ENCODE data around the gene PLVAP. TPM values are rescaled to one million over a fixed set of nuclear protein-coding genes. Genes with fewer than 3 reads are reported as not detected.

PLVAP gene
- polyA plus RNA-seq, 1 experiment: not detected

DNA sequence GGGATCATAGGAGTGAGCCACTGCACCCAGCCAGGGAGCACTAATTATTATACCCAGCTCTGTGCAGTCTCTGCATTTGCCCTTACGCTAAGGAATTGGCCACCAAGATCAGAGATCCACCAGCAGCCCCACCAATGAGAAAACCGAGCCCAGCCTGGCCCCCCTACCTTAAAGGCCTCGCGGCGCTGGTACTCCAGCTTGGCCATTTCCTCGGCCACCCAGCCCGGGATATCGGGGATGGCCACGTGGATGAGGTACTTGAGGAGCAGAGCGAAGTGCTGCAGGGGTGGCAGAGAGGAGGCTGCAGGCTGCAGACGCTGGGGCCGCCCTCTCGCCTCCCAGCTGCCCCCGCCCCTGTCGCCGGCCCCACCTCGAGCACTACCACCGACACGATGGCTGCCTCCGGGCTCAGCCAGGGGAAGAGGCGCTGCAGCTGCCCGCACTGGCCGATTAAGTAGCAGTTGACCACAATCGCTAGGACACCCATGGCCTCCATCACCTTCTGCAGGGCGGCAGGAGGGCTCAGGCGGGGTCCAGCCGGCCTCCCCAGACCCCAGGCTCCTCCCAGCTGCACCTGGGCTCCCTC lies 50.0 kb downstream of the PLVAP start:
- H3K4me3 ChIP-seq (ENCODE audit: low read depth, low read length): no peak overlapping the region
- CTCF ChIA-PET: interaction anchor here (0.9 to 2.2 kb wide), 2 partner anchors 20 to 22 kb away, joined by 3 to 7 read pairs; partner anchors contain the start of gene MRPL34
- TF ChIP-seq, protein P1, sequence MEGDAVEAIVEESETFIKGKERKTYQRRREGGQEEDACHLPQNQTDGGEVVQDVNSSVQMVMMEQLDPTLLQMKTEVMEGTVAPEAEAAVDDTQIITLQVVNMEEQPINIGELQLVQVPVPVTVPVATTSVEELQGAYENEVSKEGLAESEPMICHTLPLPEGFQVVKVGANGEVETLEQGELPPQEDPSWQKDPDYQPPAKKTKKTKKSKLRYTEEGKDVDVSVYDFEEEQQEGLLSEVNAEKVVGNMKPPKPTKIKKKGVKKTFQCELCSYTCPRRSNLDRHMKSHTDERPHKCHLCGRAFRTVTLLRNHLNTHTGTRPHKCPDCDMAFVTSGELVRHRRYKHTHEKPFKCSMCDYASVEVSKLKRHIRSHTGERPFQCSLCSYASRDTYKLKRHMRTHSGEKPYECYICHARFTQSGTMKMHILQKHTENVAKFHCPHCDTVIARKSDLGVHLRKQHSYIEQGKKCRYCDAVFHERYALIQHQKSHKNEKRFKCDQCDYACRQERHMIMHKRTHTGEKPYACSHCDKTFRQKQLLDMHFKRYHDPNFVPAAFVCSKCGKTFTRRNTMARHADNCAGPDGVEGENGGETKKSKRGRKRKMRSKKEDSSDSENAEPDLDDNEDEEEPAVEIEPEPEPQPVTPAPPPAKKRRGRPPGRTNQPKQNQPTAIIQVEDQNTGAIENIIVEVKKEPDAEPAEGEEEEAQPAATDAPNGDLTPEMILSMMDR (IDR thresholded peaks at IDR 0.05; ENCODE audit: insufficient read depth, low read depth, low read length): no peak
- H3K27me3 ChIP-seq (ENCODE audit: control insufficient read depth, insufficient read depth, low read length): no peaks in the 10 kb centered on the region
- no peaks in the 10 kb centered on the region; the same call in 1 of the 2 replicates for H3K36me3 ChIP-seq (ENCODE audit: control insufficient read depth, insufficient read depth, low read length)
- no peak for DNase-seq (ENCODE audit: low read depth)
- POLR2A ChIA-PET: no interaction called here

DNA sequence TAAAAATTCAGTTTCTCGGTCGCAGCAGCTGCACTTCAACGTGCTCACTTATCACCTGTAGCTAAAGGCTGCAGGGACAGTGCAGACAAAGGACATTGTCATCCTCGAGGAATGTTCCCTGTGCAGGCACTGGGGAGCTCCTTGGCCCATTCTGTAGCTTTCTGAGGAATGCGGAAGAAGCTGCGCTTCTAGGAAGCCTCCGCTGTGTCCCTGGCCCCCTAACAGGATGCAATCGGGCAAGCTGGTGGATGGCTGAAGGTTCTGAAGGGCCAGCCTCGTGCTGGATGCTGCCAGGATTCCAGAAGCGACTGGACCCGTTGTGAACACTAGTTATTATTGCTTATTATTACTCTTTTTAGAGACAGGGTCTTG lies 50.6 kb downstream of the PLVAP start:
- Histone ChIP-seq H3K4me3 (ENCODE audit: low read depth, low read length) (no peak overlapping the region), H3K27me3 (ENCODE audit: control insufficient read depth, insufficient read depth, low read length) (no peaks in the 10 kb centered on the region), H3K36me3 (ENCODE audit: control insufficient read depth, insufficient read depth, low read length) (peaks cover 5% of the 10 kb centered on the region)
- POLR2A ChIA-PET: no interaction called here
- DNase-seq (ENCODE audit: low read depth): no peak
- TF ChIP-seq, protein P1 (IDR thresholded peaks at IDR 0.05; ENCODE audit: insufficient read depth, low read depth, low read length): no peak
- CTCF ChIA-PET: interaction anchor here (0.9 to 2.2 kb wide), 2 partner anchors 21 to 22 kb away, joined by 3 to 7 read pairs; partner anchors contain the start of gene MRPL34

DNA sequence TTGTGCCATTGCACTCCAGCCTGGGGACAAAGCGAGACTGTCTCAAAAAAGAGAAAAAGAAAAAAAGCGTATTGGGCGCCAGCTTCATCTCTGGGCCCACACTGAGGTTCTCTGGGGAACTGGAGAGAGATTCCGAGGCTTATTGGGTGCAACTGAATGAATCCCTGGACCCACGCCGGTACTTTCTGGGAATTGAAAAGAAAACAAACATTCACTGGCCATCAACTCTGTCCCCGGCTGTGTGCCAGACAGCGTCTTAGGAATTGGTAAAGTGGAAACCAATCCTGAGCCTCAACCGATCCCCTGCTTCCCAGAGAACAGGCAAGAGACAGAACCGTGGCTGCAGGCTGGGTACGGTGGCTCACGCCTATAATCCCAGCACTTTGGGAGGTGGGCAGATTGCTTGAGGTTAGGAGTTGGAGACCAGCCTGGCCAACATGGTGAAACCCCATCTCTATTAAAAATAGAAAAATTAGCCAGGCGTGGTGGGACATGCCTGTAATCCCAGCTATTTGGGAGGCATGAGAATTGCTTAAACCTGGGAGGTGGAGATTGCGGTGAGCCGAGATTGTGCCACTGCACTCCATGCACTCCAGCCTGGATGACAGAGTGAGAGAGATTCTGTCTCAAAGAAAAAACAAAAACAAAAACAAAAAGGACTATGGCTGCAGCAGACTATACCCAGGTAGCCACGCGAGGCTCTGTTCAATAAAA lies 51.1 kb downstream of the PLVAP start:
- ChIA-PET POLR2A (no interaction called here), CTCF (interaction anchor here (0.9 to 2.2 kb wide), 2 partner anchors 21 kb away, joined by 3 to 7 read pairs; partner anchors contain the start of gene MRPL34)
- Histone ChIP-seq H3K36me3 (ENCODE audit: control insufficient read depth, insufficient read depth, low read length) (peaks cover 7% of the 10 kb centered on the region), H3K4me3 (ENCODE audit: low read depth, low read length) (no peak overlapping the region), H3K27me3 (ENCODE audit: control insufficient read depth, insufficient read depth, low read length) (no peaks in the 10 kb centered on the region)
- DNase-seq (ENCODE audit: low read depth): no peak
- TF ChIP-seq, protein P1 (IDR thresholded peaks at IDR 0.05; ENCODE audit: insufficient read depth, low read depth, low read length): no peak

DNA sequence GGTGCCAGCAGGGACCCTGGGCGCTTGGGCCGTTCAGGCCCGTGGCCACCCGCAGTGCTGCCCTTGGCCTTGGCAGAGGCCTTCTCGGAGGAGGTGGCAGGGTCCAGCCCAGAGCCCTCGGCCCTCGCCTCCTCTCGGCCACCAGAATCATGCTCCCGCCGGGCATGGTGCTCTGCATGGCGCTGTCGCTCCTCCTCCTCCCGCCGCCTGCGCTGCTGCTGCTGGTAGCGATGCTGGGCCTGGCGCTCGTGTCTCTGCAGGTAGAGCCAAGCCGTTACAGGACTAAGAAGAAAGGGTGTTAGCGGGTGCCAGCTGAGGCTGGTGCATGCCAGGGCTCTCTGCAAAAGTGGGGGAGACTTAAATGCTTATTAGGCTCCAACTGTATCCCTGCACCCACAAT lies 52.0 kb downstream of the PLVAP start:
- no peak for DNase-seq (ENCODE audit: low read depth)
- Histone ChIP-seq H3K4me3 (ENCODE audit: low read depth, low read length) (no peak overlapping the region), H3K36me3 (ENCODE audit: control insufficient read depth, insufficient read depth, low read length) (peaks cover 14% of the 10 kb centered on the region), H3K27me3 (ENCODE audit: control insufficient read depth, insufficient read depth, low read length) (no peaks in the 10 kb centered on the region)
- ChIA-PET CTCF (no interaction called here), POLR2A (no interaction called here)
- TF ChIP-seq, protein P1 (IDR thresholded peaks at IDR 0.05; ENCODE audit: insufficient read depth, low read depth, low read length): no peak

DNA sequence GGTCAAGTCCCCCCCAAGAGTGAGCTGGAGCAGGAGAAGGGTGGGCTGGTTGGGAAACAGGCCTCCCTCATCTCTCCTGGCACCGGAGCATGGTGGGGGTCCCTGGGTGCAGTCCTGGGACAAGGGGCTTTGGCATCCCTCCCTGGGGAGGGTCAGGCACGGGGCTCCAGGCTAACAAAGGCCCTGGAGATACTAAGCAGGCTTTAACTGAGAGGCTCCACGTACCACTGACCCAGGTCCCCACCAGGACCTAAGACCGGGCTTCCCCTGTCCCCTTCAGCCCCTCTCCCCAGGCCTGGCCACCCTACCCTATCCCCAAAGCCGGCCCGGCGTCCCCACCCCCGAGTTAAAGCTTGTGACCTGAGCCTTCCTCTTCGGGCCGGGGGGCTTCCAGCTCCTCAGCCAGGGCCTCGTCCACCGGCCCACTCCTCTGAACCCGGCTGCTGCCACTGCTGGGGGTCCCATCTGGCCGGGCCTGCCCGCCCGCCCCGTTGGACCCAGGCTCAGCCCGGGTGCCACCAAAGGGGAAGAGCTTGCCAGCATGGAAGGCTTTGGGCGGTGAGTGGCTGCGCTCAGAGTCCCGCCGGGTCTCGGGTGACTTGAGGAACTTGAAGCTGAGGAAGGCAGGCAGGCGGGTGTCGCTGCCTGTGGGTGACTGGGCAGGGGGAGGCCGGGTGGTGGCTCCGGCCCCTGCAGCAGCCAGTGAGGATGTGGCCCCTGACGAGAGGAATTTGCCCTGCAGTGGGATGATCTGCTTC lies 52.6 kb downstream of the PLVAP start:
- Histone ChIP-seq H3K4me3 (ENCODE audit: low read depth, low read length) (no peak overlapping the region), H3K27me3 (ENCODE audit: control insufficient read depth, insufficient read depth, low read length) (no peaks in the 10 kb centered on the region), H3K36me3 (ENCODE audit: control insufficient read depth, insufficient read depth, low read length) (peaks cover 14% of the 10 kb centered on the region)
- CTCF ChIA-PET: no interaction called here
- TF ChIP-seq, protein P1 (IDR thresholded peaks at IDR 0.05; ENCODE audit: insufficient read depth, low read depth, low read length): no peak
- POLR2A ChIA-PET: no interaction called here
- no peak for DNase-seq (ENCODE audit: low read depth)
